Measurements from ENCODE around the gene WDR7.

GRCh38 chr18:56659111-56659510, 8.0 kb downstream of the WDR7 start:
- TF ChIP-seq YY1 (IDR thresholded peaks at IDR 0.05; ENCODE audit: extremely low read depth, insufficient replicate concordance, low read depth, low read length) (no peak), CTCF (IDR thresholded peaks at IDR 0.05 in 2 of 3, conservative IDR thresholded peaks at IDR 0.05 in 1 of 3; ENCODE audit: borderline replicate concordance in 1 of 3, insufficient read depth in 1 of 3, low read depth in 2 of 3, low read length in 2 of 3) (no peak)
